Small intestine (tissue), 7 donors: ENCODE data around the gene PTGIS. TPM values are rescaled to one million over a fixed set of nuclear protein-coding genes. Genes with fewer than 3 reads are reported as not detected.
A peak's percentile ranks its signal among the peaks of the same experiment; 100 is the strongest.

Experiments
- DNase-seq, 2 donors: peaks; one replicate each; pipeline versions ENCODE4 v3.0.0 to v3.0.0-alpha.2; 2013
- FAIRE-seq: peaks from 2 replicates; lab custom pipeline; 2012; peaks lifted over from hg19 to GRCh38; lab: Jason Lieb, UNC
- H3K27ac ChIP-seq, 3 donors: one replicate each; pipeline ENCODE4 v1.5.1; 2013; ENCODE audit warnings: low read length in 2 of 3, mild to moderate bottlenecking in 2 of 3, control low read depth in 1 of 3, inconsistent platforms in 1 of 3, low read depth in 1 of 3, moderate library complexity in 1 of 3
- H3K27me3 ChIP-seq, 3 donors: one replicate each; pipeline ENCODE4 v1.6.1; 2013; ENCODE audit warnings: low read length in 3 of 3, inconsistent platforms in 1 of 3; ENCODE audit not compliant: control insufficient read depth in 3 of 3, insufficient read depth in 3 of 3
- H3K36me3 ChIP-seq, 3 donors: one replicate each; pipeline ENCODE4 v1.6.1; 2013; ENCODE audit warnings: low read length in 3 of 3, inconsistent platforms in 1 of 3, low read depth in 1 of 3, mild to moderate bottlenecking in 1 of 3, moderate library complexity in 1 of 3; ENCODE audit not compliant: control insufficient read depth in 3 of 3, insufficient read depth in 2 of 3
- H3K4me1 ChIP-seq, 3 donors: one replicate each; pipeline ENCODE4 v1.6.1; 2013; ENCODE audit warnings: low read length in 2 of 3, inconsistent platforms in 1 of 3, low read depth in 1 of 3, mild to moderate bottlenecking in 1 of 3, moderate library complexity in 1 of 3; ENCODE audit not compliant: control insufficient read depth in 3 of 3, insufficient read depth in 2 of 3
- H3K4me3 ChIP-seq, 3 donors: one replicate each; pipeline ENCODE4 v1.5.1; 2013; ENCODE audit warnings: low read length in 3 of 3, control low read depth in 1 of 3, inconsistent platforms in 1 of 3, low read depth in 1 of 3, mild to moderate bottlenecking in 1 of 3, moderate library complexity in 1 of 3
- H3K9me3 ChIP-seq, 2 donors: one replicate each; pipeline ENCODE4 v1.6.1; 2013; ENCODE audit warnings: low read depth in 1 of 2, low read length in 1 of 2; ENCODE audit not compliant: control insufficient read depth in 2 of 2, insufficient read depth in 1 of 2
- WGBS, 3 donors: extraction: QIAGEN DNeasy Blood & Tissue Kit; methylation state at CpG; one replicate each; pipeline ENCODE4 v1.1.7; 2013; 5-methylcytosine and 5-hydroxymethylcytosine counted together
- polyA plus RNA-seq, 4 donors: library from polyadenylated mRNA; stranded (reverse) in 3 of 4; unstranded in 1 of 4; fragments of 200-250 nt in 3 of 4; fragments of 120-200 nt in 1 of 4; gene quantifications; one replicate each; pipeline versions ENCODE4 v1.2.1 to v1.2.3, GENCODE V29; 2013
- donor health status: healthy with polysubstance abuse.
- donor health status: control.
- donor health status: control.
- donor health status: Bipolar disorder and iron deficiency.
- donor health status: healthy.

PTGIS gene
- polyA plus RNA-seq, 4 donors = 0.22 to 15.1 (median 4.4) TPM

- no peaks in the 10 kb centered on the region for H3K27me3 ChIP-seq
- peaks cover 0 to 31% (median 2%) of the 10 kb centered on the region in 3 donors for H3K4me1 ChIP-seq
- DNase-seq (no peak), FAIRE-seq (no peak)
- no peaks in the 10 kb centered on the region for H3K36me3 ChIP-seq
- 72 to 82% (median 80%) methylated on average over 15 of the region's 15 CpGs for WGBS, 3 donors
- H3K9me3 ChIP-seq = peaks cover 0 to 5% of the 10 kb centered on the region in 2 donors
- H3K4me3 ChIP-seq = no peak overlapping the region
- peak overlapping the region in 2 of 3 donors; percentile 22 to 42 for H3K27ac ChIP-seq
Observed at GRCh38 chr20:49593466-49594142, 25.7 kb upstream of the PTGIS start.

GRCh38 chr20:49592120-49592519, 24.2 kb upstream of the PTGIS start:
- peaks cover 0 to 31% (median 2%) of the 10 kb centered on the region in 3 donors for H3K4me1 ChIP-seq
- no peaks in the 10 kb centered on the region for H3K9me3 ChIP-seq
- FAIRE-seq (no peak), DNase-seq (no peak)
- H3K27me3 ChIP-seq = no peaks in the 10 kb centered on the region
- no peak overlapping the region for H3K27ac ChIP-seq
- no peak overlapping the region for H3K4me3 ChIP-seq
- H3K36me3 ChIP-seq = no peaks in the 10 kb centered on the region

GRCh38 chr20:49591217-49591865, 23.4 kb upstream of the PTGIS start:
- Histone ChIP-seq H3K4me3 (no peak overlapping the region), H3K9me3 (no peaks in the 10 kb centered on the region), H3K27me3 (no peaks in the 10 kb centered on the region), H3K36me3 (no peaks in the 10 kb centered on the region), H3K4me1 (peaks cover 0 to 28% (median 2%) of the 10 kb centered on the region in 3 donors), H3K27ac (peak overlapping the region in 2 of 3 donors; percentile 24 to 60)
- peak; percentile 45 to 79 for DNase-seq
- FAIRE-seq = no peak
- 68 to 75% (median 72%) methylated on average over 4 of the region's 4 CpGs for WGBS, 3 donors

GRCh38 chr20:49590163-49591017, 22.5 kb upstream of the PTGIS start:
- no peak for DNase-seq
- Histone ChIP-seq H3K27me3 (no peaks in the 10 kb centered on the region), H3K4me3 (no peak overlapping the region), H3K9me3 (no peaks in the 10 kb centered on the region), H3K4me1 (peaks cover 0 to 19% (median 2%) of the 10 kb centered on the region in 3 donors), H3K27ac (peak overlapping the region in 1 of 3 donors; percentile 60), H3K36me3 (no peaks in the 10 kb centered on the region)
- WGBS, 3 donors = 84 to 96% (median 87%) methylated on average over 8 of the region's 8 CpGs
- FAIRE-seq = no peak

- WGBS, 3 donors = 92 to 96% (median 92%) methylated on average over 6 of the region's 6 CpGs
- no peak for FAIRE-seq
- Histone ChIP-seq H3K4me1 (peaks cover 0 to 25% (median 2%) of the 10 kb centered on the region in 3 donors), H3K27me3 (no peaks in the 10 kb centered on the region), H3K36me3 (no peaks in the 10 kb centered on the region), H3K27ac (no peak overlapping the region), H3K4me3 (no peak overlapping the region), H3K9me3 (no peaks in the 10 kb centered on the region)
- no peak for DNase-seq
Observed at GRCh38 chr20:49589747-49590146, 21.8 kb upstream of the PTGIS start.

GRCh38 chr20:49587111-49587570, 19.2 kb upstream of the PTGIS start:
- H3K4me1 ChIP-seq = peaks cover 0 to 44% (median 2%) of the 10 kb centered on the region in 3 donors
- 58 to 84% (median 70%) methylated on average over 10 of the region's 10 CpGs for WGBS, 3 donors
- peaks cover 0 to 7% of the 10 kb centered on the region in 2 donors for H3K9me3 ChIP-seq
- FAIRE-seq = no peak
- no peaks in the 10 kb centered on the region for H3K36me3 ChIP-seq
- no peak overlapping the region for H3K27ac ChIP-seq
- no peak overlapping the region for H3K4me3 ChIP-seq
- no peaks in the 10 kb centered on the region for H3K27me3 ChIP-seq
- DNase-seq = no peak

- no peak for DNase-seq
- 86 to 93% (median 92%) methylated on average over 9 of the region's 9 CpGs for WGBS, 3 donors
- H3K36me3 ChIP-seq = no peaks in the 10 kb centered on the region
- H3K27ac ChIP-seq = peak overlapping the region in 1 of 3 donors; percentile 23
- no peaks in the 10 kb centered on the region for H3K27me3 ChIP-seq
- peaks cover 0 to 10% of the 10 kb centered on the region in 2 donors for H3K9me3 ChIP-seq
- H3K4me3 ChIP-seq = no peak overlapping the region
- FAIRE-seq = no peak
- H3K4me1 ChIP-seq = peaks cover 0 to 38% (median 0%) of the 10 kb centered on the region in 3 donors
Observed at GRCh38 chr20:49585585-49586245, 17.8 kb upstream of the PTGIS start.
